GM19099 (cell line): ENCODE data around the gene KPNA3.
A peak's percentile ranks its signal among the peaks of the same experiment; 100 is the strongest.

Experiments used
- POLR2A ChIP-seq: IDR thresholded peaks from 3 replicates; pipeline ENCODE4 v1.6.1; 2011; ENCODE audit warnings: low read depth; ENCODE audit not compliant: insufficient read length; ENCODE audit errors: extremely low read depth

KPNA3 gene

GRCh38 chr13:49714757-49715156 lies 77.7 kb downstream of the KPNA3 start:
- TF ChIP-seq POLR2A, result no peak

- TF ChIP-seq POLR2A, result no peak
Measured at GRCh38 chr13:49711218-49711863, 81.1 kb downstream of the KPNA3 start.

- TF ChIP-seq POLR2A, result no peak
Measured at GRCh38 chr13:49701491-49701890, 91.0 kb downstream of the KPNA3 start.

GRCh38 chr13:49697468-49697867 lies 95.0 kb downstream of the KPNA3 start:
- no peak for TF ChIP-seq POLR2A

GRCh38 chr13:49694446-49694845 lies 98.0 kb downstream of the KPNA3 start:
- TF ChIP-seq POLR2A, result no peak

- TF ChIP-seq POLR2A, result no peak
Measured at GRCh38 chr13:49693877-49694276, 98.6 kb downstream of the KPNA3 start.

- TF ChIP-seq POLR2A, result no peak
Measured at GRCh38 chr13:49693191-49693733, 99.2 kb downstream of the KPNA3 start.

- TF ChIP-seq POLR2A, result peak; percentile 79
Measured at GRCh38 chr13:49690995-49691784, 101.3 kb downstream of the KPNA3 start, which contains the start of gene EBPL. Gene EBPL (minus strand): TSS chr13:49691486. CDS start chr13:49691424, 62 bp downstream.

- no peak for TF ChIP-seq POLR2A
Measured at GRCh38 chr13:49690133-49690994, 102.1 kb downstream of the KPNA3 start.

- TF ChIP-seq POLR2A, result no peak
Measured at GRCh38 chr13:49683489-49683888, 109.0 kb downstream of the KPNA3 start.

- TF ChIP-seq POLR2A, result no peak
Measured at GRCh38 chr13:49681842-49682435, 110.5 kb downstream of the KPNA3 start.

- TF ChIP-seq POLR2A, result no peak
Measured at GRCh38 chr13:49679246-49679645, 113.2 kb downstream of the KPNA3 start.

- no peak for TF ChIP-seq POLR2A
Measured at GRCh38 chr13:49678191-49678914, 114.1 kb downstream of the KPNA3 start.
